ENCODE results near the gene ZDHHC1. TPM values are rescaled to one million over a fixed set of nuclear protein-coding genes. Genes with fewer than 3 reads are reported as not detected.

The ZDHHC1 gene
- total RNA-seq, 4 donors from 2014 or later, result 11.6 to 27.5 (median 20.8) TPM

GRCh38 chr16:67430977-67431774 lies 14.9 kb upstream of the ZDHHC1 start, which contains the start of gene HSD11B2:
Gene HSD11B2 (plus strand): TSS chr16:67431121. CDS start chr16:67431249, 128 bp downstream.
- 6% methylated on average over 8 of the region's 87 CpGs for WGBS

GRCh38 chr16:67430504-67430976 lies 14.3 kb upstream of the ZDHHC1 start:
- no CpG with 5 or more reads among the region's 53 CpGs for WGBS
- no peaks in the 10 kb centered on the region for H3K9me3 ChIP-seq
- peak overlapping the region; percentile 56 to 66 (median 59) for H3K4me3 ChIP-seq
- TF ChIP-seq POLR2AphosphoS5 (IDR thresholded peaks at IDR 0.05), result no peak
- TF ChIP-seq POLR2A (IDR thresholded peaks at IDR 0.05; ENCODE audit: low read depth), result no peak
- no peak for TF ChIP-seq EP300 (IDR thresholded peaks at IDR 0.05)
- TF ChIP-seq CTCF (IDR thresholded peaks at IDR 0.05), result no peak
- intact Hi-C loops (cut with DNase I), result no loop called here
- H3K27ac ChIP-seq (replicated peaks in 1 of 4), result peak overlapping the region in 3 of 4 donors; percentile 9 to 53 (median 52)
- H3K4me1 ChIP-seq, result peaks cover 10 to 43% (median 30%) of the 10 kb centered on the region in 4 donors
- H3K27me3 ChIP-seq, result peaks cover 0 to 46% (median 0%) of the 10 kb centered on the region in 4 donors
- DNase-seq (ENCODE audit: extremely low spot score), result no peak
- H3K36me3 ChIP-seq, result peaks cover 0 to 5% (median 2%) of the 10 kb centered on the region in 4 donors

More at GRCh38 chr16:67430977-67431774, 14.9 kb upstream of the ZDHHC1 start, which contains the start of gene HSD11B2:
- DNase-seq (ENCODE audit: extremely low spot score), result no peak
- intact Hi-C loops (cut with DNase I), result no loop called here
- H3K27ac ChIP-seq (replicated peaks in 1 of 4), result peak within 1 kb of the TSS in 3 of 4 donors; percentile 36 to 53 (median 52)
- peaks cover 0 to 40% (median 0%) of the 10 kb centered on the region in 4 donors for H3K27me3 ChIP-seq
- peaks cover 10 to 43% (median 30%) of the 10 kb centered on the region in 4 donors for H3K4me1 ChIP-seq
- peaks cover 0 to 11% (median 5%) of the 10 kb centered on the region in 4 donors for H3K36me3 ChIP-seq
- no peaks in the 10 kb centered on the region for H3K9me3 ChIP-seq
- H3K4me3 ChIP-seq, result peak within 1 kb of the TSS; percentile 56 to 66 (median 59)
- no peak for TF ChIP-seq POLR2AphosphoS5 (IDR thresholded peaks at IDR 0.05)
- TF ChIP-seq CTCF (IDR thresholded peaks at IDR 0.05), result peak in 2 of 3 experiments; percentile 13 to 15
- TF ChIP-seq POLR2A (IDR thresholded peaks at IDR 0.05; ENCODE audit: low read depth), result no peak
- no peak for TF ChIP-seq EP300 (IDR thresholded peaks at IDR 0.05)

GRCh38 chr16:67429799-67430503 lies 13.7 kb upstream of the ZDHHC1 start:
- Histone ChIP-seq H3K27me3 (peaks cover 0 to 52% (median 0%) of the 10 kb centered on the region in 4 donors), H3K4me1 (peaks cover 10 to 43% (median 30%) of the 10 kb centered on the region in 4 donors), H3K36me3 (no peaks in the 10 kb centered on the region), H3K27ac (replicated peaks in 1 of 4) (no peak overlapping the region), H3K9me3 (no peaks in the 10 kb centered on the region), H3K4me3 (peak overlapping the region; percentile 56 to 66 (median 59))
- DNase-seq (ENCODE audit: extremely low spot score), result no peak
- intact Hi-C loops (cut with DNase I), result no loop called here
- TF ChIP-seq POLR2A (IDR thresholded peaks at IDR 0.05; ENCODE audit: low read depth), result no peak
- TF ChIP-seq CTCF (IDR thresholded peaks at IDR 0.05), result no peak
- no peak for TF ChIP-seq POLR2AphosphoS5 (IDR thresholded peaks at IDR 0.05)
- no peak for TF ChIP-seq EP300 (IDR thresholded peaks at IDR 0.05)
- 50% methylated on average over 6 of the region's 13 CpGs for WGBS

DNA sequence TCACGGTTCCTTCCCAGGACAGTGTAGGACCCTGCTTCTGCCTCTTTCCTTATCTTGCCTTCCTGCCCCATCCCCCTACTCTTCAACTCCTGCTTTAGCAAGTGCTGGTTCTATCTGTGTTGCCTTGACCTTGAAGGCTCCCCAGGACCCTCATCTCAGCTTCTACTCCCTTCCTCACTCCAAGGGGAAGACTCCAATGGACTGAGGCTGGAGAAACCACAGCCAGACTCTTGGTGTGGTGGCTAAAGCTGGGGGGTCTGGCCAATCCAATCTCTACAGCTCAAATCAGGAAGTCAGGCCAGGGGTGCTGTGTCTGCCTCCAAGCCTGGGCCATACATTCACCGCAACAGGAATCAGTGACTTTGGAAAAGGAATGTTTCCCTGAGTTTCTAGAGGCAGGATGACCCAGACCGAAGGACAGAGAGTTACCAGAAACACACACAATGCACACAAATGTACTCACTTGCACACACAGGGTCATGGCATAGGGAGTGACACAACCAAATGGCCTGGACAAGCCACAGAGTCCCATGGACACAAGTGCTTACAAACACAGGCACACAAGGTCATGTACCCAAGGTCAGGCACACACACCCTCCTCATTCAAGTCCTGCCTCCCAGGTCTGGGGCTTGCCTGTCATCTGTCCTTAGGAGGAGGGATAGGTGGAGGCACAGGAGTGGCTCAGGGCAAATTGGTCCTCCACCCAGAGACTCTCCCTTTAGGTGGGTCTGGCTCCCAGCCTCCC lies 12.9 kb upstream of the ZDHHC1 start:
- H3K36me3 ChIP-seq, result no peaks in the 10 kb centered on the region
- TF ChIP-seq POLR2A (IDR thresholded peaks at IDR 0.05; ENCODE audit: low read depth), result no peak
- TF ChIP-seq POLR2AphosphoS5 (IDR thresholded peaks at IDR 0.05), result no peak
- no peak for TF ChIP-seq CTCF (IDR thresholded peaks at IDR 0.05)
- no peak for TF ChIP-seq EP300 (IDR thresholded peaks at IDR 0.05)
- no peak overlapping the region for H3K4me3 ChIP-seq
- DNase-seq (ENCODE audit: extremely low spot score), result no peak
- 97% methylated on average over 3 of the region's 3 CpGs for WGBS
- peaks cover 10 to 43% (median 30%) of the 10 kb centered on the region in 4 donors for H3K4me1 ChIP-seq
- intact Hi-C loops (cut with DNase I), result no loop called here
- H3K27me3 ChIP-seq, result peaks cover 0 to 57% (median 0%) of the 10 kb centered on the region in 4 donors
- no peaks in the 10 kb centered on the region for H3K9me3 ChIP-seq
- H3K27ac ChIP-seq (replicated peaks in 1 of 4), result no peak overlapping the region
